ENCODE results near the gene MESP2.
A peak's percentile ranks its signal among the peaks of the same experiment; 100 is the strongest.

The MESP2 gene

GRCh38 chr15:89795996-89796395 is 19.9 kb downstream of the MESP2 start:
- H3K9me3 ChIP-seq (ENCODE audit: insufficient read depth, low read length): no peaks in the 10 kb centered on the region
- H3K4me3 ChIP-seq (ENCODE audit: insufficient read length, low read depth): no peak overlapping the region
- no peak for DNase-seq (ENCODE audit: low read depth, low spot score)
- peaks cover 3% of the 10 kb centered on the region for H3K36me3 ChIP-seq (ENCODE audit: insufficient read depth, insufficient read length, low read length)
- H3K4me1 ChIP-seq (ENCODE audit: insufficient read depth, insufficient read length): peaks cover 2% of the 10 kb centered on the region
- no peak for TF ChIP-seq ZNF274 (IDR thresholded peaks at IDR 0.05; ENCODE audit: low read depth, low read length)
- no peak for TF ChIP-seq YY1 (IDR thresholded peaks at IDR 0.05; ENCODE audit: insufficient read depth, insufficient read length)
- TF ChIP-seq SUZ12 (IDR thresholded peaks at IDR 0.05; ENCODE audit: extremely low read depth, insufficient read depth, insufficient read length): no peak
- no peaks in the 10 kb centered on the region for H3K27me3 ChIP-seq (ENCODE audit: insufficient read depth, insufficient read length)
- H3K9ac ChIP-seq (ENCODE audit: insufficient read length, low read depth): no peak overlapping the region

DNA sequence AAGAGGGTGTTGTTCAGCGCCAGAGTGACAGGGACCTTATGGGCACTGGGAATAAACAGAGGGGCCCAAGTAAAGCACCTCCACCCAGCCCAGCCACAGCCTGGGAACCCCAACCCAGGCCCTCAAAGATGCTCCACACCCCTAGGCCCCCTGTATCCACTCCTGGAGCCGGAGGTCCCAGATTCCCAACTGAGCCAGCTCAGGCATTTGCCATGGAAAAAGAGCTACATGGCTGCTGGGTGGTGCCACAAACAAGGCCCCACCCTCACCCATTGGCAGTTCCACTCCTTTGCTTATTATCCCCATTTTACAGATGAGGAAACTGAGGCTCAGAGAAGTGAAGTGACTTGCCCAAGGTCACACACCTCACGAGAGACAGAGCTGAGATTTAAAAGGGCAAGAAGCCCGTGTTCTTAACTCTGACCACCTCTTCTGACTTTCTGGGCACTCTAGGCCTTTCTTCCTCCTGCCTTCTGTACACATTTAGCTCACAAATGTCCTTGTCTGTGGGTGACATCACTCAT is 21.6 kb downstream of the MESP2 start:
- TF ChIP-seq ZNF274 (IDR thresholded peaks at IDR 0.05; ENCODE audit: low read depth, low read length): no peak
- no peak for TF ChIP-seq YY1 (IDR thresholded peaks at IDR 0.05; ENCODE audit: insufficient read depth, insufficient read length)
- no peak for TF ChIP-seq SUZ12 (IDR thresholded peaks at IDR 0.05; ENCODE audit: extremely low read depth, insufficient read depth, insufficient read length)
- Histone ChIP-seq H3K9ac (ENCODE audit: insufficient read length, low read depth) (no peak overlapping the region), H3K36me3 (ENCODE audit: insufficient read depth, insufficient read length, low read length) (peaks cover 3% of the 10 kb centered on the region), H3K4me3 (ENCODE audit: insufficient read length, low read depth) (no peak overlapping the region), H3K9me3 (ENCODE audit: insufficient read depth, low read length) (no peaks in the 10 kb centered on the region), H3K4me1 (ENCODE audit: insufficient read depth, insufficient read length) (peaks cover 7% of the 10 kb centered on the region), H3K27me3 (ENCODE audit: insufficient read depth, insufficient read length) (no peaks in the 10 kb centered on the region)
- DNase-seq (ENCODE audit: low read depth, low spot score): no peak

DNA sequence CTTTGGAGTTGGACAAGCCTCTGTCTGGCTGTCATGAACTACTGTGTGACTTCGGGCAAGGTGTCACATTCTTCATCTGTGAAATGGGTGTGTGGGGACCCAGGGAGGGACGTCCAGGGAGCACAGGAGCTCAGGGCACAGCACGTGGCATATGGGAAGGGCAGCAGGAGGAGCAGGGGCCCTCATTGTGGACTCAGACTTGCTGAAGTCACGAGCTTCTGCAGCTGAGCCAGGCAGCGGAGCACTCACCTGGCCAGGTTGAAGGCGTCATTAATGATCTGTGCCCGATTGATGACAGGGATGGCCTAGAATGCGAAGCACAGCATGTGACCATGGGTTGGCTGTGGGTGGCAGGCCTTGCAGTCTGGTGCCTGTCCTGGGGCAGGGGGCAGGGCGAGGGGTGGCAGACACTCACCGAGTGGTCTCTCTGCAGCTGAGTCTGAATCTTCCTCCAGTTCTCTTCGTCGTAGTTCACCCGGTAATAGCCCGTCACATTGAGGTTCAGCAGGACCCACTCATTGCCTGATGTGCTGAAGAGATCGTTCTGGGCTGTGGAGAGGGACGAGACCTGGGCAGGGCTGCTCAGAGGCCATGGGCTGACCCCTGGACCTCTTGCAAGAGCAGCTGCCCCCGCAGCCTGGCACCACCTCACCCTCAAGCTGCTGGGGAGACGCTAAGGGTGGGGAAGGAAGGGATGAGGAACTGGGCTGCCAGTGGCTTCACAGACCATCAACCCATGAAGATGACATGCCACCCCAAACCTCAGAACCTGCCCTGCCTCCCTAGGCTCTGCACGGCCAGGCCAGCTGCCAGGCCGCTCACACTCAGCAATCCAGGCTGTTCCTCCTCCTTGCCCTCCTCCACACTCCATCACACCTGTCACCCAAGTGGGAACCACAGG is 23.1 kb downstream of the MESP2 start:
- no peak overlapping the region for H3K9ac ChIP-seq (ENCODE audit: insufficient read length, low read depth)
- peaks cover 6% of the 10 kb centered on the region for H3K36me3 ChIP-seq (ENCODE audit: insufficient read depth, insufficient read length, low read length)
- peaks cover 16% of the 10 kb centered on the region for H3K4me1 ChIP-seq (ENCODE audit: insufficient read depth, insufficient read length)
- no peaks in the 10 kb centered on the region for H3K27me3 ChIP-seq (ENCODE audit: insufficient read depth, insufficient read length)
- no peak for TF ChIP-seq SUZ12 (IDR thresholded peaks at IDR 0.05; ENCODE audit: extremely low read depth, insufficient read depth, insufficient read length)
- TF ChIP-seq ZNF274 (IDR thresholded peaks at IDR 0.05; ENCODE audit: low read depth, low read length): no peak
- TF ChIP-seq YY1 (IDR thresholded peaks at IDR 0.05; ENCODE audit: insufficient read depth, insufficient read length): no peak
- no peak overlapping the region for H3K4me3 ChIP-seq (ENCODE audit: insufficient read length, low read depth)
- no peaks in the 10 kb centered on the region for H3K9me3 ChIP-seq (ENCODE audit: insufficient read depth, low read length)
- DNase-seq (ENCODE audit: low read depth, low spot score): no peak

DNA sequence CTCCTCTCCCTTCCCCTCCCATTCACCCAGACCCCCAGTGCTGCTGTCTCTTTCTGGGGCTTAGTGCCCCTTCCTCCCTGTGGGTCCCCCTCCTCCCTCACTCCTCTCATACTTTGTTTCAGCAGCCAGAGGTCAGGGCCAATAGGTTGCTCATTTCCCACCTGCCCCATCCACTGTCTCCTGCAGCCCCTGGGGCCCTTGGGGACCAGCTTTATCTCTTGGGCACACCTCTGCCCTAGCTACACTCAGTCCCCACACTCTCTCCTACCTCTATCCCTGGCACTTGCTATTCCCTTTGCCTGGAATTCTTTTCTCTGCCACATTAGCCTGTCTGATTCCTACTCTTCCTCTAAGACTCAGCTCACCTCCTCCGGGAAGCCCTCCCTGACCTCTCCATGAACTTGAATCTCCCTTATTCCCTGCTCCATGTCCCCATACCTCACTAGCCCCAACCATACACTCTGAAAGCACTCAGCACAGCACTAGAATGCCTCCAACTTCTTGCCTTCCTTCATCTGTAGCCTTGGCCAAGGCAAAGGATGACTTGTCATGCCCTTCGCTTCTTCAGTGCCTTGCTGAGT is 23.9 kb downstream of the MESP2 start:
- no peak overlapping the region for H3K4me3 ChIP-seq (ENCODE audit: insufficient read length, low read depth)
- H3K4me1 ChIP-seq (ENCODE audit: insufficient read depth, insufficient read length): peaks cover 16% of the 10 kb centered on the region
- DNase-seq (ENCODE audit: low read depth, low spot score): no peak
- no peaks in the 10 kb centered on the region for H3K27me3 ChIP-seq (ENCODE audit: insufficient read depth, insufficient read length)
- no peak overlapping the region for H3K9ac ChIP-seq (ENCODE audit: insufficient read length, low read depth)
- TF ChIP-seq YY1 (IDR thresholded peaks at IDR 0.05; ENCODE audit: insufficient read depth, insufficient read length) (no peak), SUZ12 (IDR thresholded peaks at IDR 0.05; ENCODE audit: extremely low read depth, insufficient read depth, insufficient read length) (no peak), ZNF274 (IDR thresholded peaks at IDR 0.05; ENCODE audit: low read depth, low read length) (no peak)
- H3K9me3 ChIP-seq (ENCODE audit: insufficient read depth, low read length): no peaks in the 10 kb centered on the region
- H3K36me3 ChIP-seq (ENCODE audit: insufficient read depth, insufficient read length, low read length): peaks cover 6% of the 10 kb centered on the region

DNA sequence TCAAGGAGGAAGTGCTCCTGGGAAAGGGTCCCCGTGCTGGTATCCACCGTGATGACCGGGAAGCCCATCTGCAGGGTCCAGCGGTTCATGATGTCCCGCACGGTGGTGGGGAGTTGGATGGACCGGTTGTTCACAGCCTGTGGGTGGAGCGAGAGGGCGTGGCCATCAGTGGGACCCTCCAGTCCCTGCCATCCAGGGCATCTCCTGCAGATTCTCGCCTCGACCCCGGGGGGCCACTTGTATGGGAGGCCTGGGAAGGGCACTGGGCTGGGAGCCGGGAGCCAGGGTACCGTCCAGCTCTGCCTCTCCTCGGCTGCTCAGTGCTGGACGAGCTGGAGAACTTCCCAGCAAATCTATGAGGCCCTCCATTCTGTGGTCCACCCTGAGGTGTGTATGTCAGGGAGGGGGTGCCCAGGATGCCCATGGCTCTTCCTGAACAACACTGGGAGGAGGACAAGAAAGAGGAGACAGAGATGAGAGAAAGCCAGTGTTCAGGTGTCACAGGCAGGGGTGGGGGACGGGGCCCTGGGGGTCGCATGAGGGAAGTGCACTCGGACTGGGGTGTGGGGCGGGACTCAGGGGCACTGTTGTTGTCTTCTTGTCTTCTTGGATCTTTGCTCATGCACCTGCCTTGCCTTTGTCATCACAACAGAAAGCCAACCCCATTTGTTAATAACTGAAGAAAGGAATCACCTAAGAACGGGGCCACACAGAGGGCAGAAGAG is 25.5 kb downstream of the MESP2 start:
- H3K4me1 ChIP-seq (ENCODE audit: insufficient read depth, insufficient read length): peaks cover 23% of the 10 kb centered on the region
- H3K9me3 ChIP-seq (ENCODE audit: insufficient read depth, low read length): no peaks in the 10 kb centered on the region
- peaks cover 6% of the 10 kb centered on the region for H3K36me3 ChIP-seq (ENCODE audit: insufficient read depth, insufficient read length, low read length)
- no peaks in the 10 kb centered on the region for H3K27me3 ChIP-seq (ENCODE audit: insufficient read depth, insufficient read length)
- no peak overlapping the region for H3K4me3 ChIP-seq (ENCODE audit: insufficient read length, low read depth)
- H3K9ac ChIP-seq (ENCODE audit: insufficient read length, low read depth): no peak overlapping the region
- TF ChIP-seq YY1 (IDR thresholded peaks at IDR 0.05; ENCODE audit: insufficient read depth, insufficient read length): no peak
- TF ChIP-seq ZNF274 (IDR thresholded peaks at IDR 0.05; ENCODE audit: low read depth, low read length): no peak
- no peak for TF ChIP-seq SUZ12 (IDR thresholded peaks at IDR 0.05; ENCODE audit: extremely low read depth, insufficient read depth, insufficient read length)
- DNase-seq (ENCODE audit: low read depth, low spot score): no peak

GRCh38 chr15:89802231-89802928 is 26.2 kb downstream of the MESP2 start:
- peak overlapping the region; percentile 26 for H3K9ac ChIP-seq (ENCODE audit: insufficient read length, low read depth)
- DNase-seq (ENCODE audit: low read depth, low spot score): no peak
- TF ChIP-seq YY1 (IDR thresholded peaks at IDR 0.05; ENCODE audit: insufficient read depth, insufficient read length) (no peak), SUZ12 (IDR thresholded peaks at IDR 0.05; ENCODE audit: extremely low read depth, insufficient read depth, insufficient read length) (no peak), ZNF274 (IDR thresholded peaks at IDR 0.05; ENCODE audit: low read depth, low read length) (no peak)
- H3K4me3 ChIP-seq (ENCODE audit: insufficient read length, low read depth): no peak overlapping the region
- no peaks in the 10 kb centered on the region for H3K9me3 ChIP-seq (ENCODE audit: insufficient read depth, low read length)
- peaks cover 6% of the 10 kb centered on the region for H3K36me3 ChIP-seq (ENCODE audit: insufficient read depth, insufficient read length, low read length)
- no peaks in the 10 kb centered on the region for H3K27me3 ChIP-seq (ENCODE audit: insufficient read depth, insufficient read length)
- peaks cover 26% of the 10 kb centered on the region for H3K4me1 ChIP-seq (ENCODE audit: insufficient read depth, insufficient read length)

Data from NT2/D1 (cell line).